BJ (cell line): Measurements from ENCODE around the gene INPP5D. TPM values are rescaled to one million over a fixed set of nuclear protein-coding genes. Genes with fewer than 3 reads are reported as not detected.

ENCODE experiments used
- CTCF ChIA-PET: fragments of 350-600 bp; formaldehyde crosslinking; extraction: SDS; loops from one replicate; lab custom pipeline; 2021; ENCODE audit warnings: antibody characterized with exemption, inconsistent platforms; lab: Yijun Ruan, JAX
- POLR2A ChIA-PET: fragments of 300-600 bp; sonication (Branson Sonifier 250); formaldehyde crosslinking; extraction: SDS; loops from one replicate; lab custom pipeline; 2021; ENCODE audit warnings: antibody characterized with exemption; lab: Charles Lee
- DNase-seq: peaks from one replicate; pipeline ENCODE4 v3.0.0-alpha.2; 2011; ENCODE audit warnings: low read depth
- H3K27me3 ChIP-seq: 2 replicates; pipeline ENCODE4 v1.6.0; 2011; ENCODE audit warnings: low read length; ENCODE audit not compliant: control insufficient read depth, insufficient read depth
- H3K36me3 ChIP-seq: 2 replicates; pipeline ENCODE4 v1.5.1; 2011; ENCODE audit warnings: low read length; ENCODE audit not compliant: control insufficient read depth, insufficient read depth
- H3K4me3 ChIP-seq: 2 replicates; pipeline ENCODE4 v1.5.1; 2011; ENCODE audit warnings: low read depth, mild to moderate bottlenecking, control low read depth, low read length
- polyA plus RNA-seq: library from polyadenylated mRNA; depleted of rRNA; stranded (reverse); fragments of >200 nt; gene quantifications from 2 replicates; pipeline ENCODE4 v1.2.3, GENCODE V29; 2011
- TF ChIP-seq, protein P1 (sequence below): IDR thresholded peaks from 2 replicates; pipeline ENCODE4 v1.5.1; 2011; ENCODE audit warnings: low read depth, mild to moderate bottlenecking, control low read depth, inconsistent platforms, low read length, moderate library complexity; ENCODE audit not compliant: insufficient read depth

Gene INPP5D
- polyA plus RNA-seq, 1 experiment: 0.38 TPM

DNA sequence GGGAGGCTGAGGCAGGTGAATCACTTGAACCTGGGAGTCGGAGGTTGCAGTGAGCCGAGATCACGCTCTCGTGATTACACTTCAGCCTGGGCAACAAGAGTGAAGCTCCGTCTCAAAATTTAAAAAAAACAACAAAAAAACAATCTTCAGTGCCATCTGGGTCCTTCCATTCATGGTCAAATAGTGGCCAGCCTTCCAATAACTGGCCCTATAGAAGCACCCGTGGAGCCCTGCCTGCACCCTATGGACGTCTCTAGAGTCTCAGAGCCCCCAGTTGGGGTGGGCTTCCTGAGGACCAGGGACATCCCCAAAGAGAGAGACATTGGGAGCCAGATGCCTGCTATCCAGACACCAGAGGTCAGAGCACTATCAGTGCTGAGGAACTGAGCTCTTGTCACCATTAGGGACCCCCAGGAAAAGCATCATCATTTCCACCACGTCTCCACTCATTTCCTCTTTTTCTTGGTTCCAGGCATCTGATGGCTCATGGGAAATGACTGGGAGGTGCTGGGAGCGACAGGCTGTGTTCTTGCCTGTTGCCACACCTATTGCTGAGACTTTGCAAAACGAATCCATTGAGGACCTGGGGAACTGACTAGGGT, 18.3 kb upstream of the INPP5D start:
- TF ChIP-seq, protein P1, sequence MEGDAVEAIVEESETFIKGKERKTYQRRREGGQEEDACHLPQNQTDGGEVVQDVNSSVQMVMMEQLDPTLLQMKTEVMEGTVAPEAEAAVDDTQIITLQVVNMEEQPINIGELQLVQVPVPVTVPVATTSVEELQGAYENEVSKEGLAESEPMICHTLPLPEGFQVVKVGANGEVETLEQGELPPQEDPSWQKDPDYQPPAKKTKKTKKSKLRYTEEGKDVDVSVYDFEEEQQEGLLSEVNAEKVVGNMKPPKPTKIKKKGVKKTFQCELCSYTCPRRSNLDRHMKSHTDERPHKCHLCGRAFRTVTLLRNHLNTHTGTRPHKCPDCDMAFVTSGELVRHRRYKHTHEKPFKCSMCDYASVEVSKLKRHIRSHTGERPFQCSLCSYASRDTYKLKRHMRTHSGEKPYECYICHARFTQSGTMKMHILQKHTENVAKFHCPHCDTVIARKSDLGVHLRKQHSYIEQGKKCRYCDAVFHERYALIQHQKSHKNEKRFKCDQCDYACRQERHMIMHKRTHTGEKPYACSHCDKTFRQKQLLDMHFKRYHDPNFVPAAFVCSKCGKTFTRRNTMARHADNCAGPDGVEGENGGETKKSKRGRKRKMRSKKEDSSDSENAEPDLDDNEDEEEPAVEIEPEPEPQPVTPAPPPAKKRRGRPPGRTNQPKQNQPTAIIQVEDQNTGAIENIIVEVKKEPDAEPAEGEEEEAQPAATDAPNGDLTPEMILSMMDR: no peak
- ChIA-PET POLR2A (no interaction called here), CTCF (interaction anchor here (0.8 to 10.7 kb wide), 2 partner anchors 11 to 13 kb away, joined by 4 to 74 read pairs; no protein-coding TSS in a partner anchor)
- no peaks in the 10 kb centered on the region for H3K36me3 ChIP-seq
- no peak for DNase-seq
- H3K4me3 ChIP-seq: no peak overlapping the region
- H3K27me3 ChIP-seq: peaks cover 10% of the 10 kb centered on the region

DNA sequence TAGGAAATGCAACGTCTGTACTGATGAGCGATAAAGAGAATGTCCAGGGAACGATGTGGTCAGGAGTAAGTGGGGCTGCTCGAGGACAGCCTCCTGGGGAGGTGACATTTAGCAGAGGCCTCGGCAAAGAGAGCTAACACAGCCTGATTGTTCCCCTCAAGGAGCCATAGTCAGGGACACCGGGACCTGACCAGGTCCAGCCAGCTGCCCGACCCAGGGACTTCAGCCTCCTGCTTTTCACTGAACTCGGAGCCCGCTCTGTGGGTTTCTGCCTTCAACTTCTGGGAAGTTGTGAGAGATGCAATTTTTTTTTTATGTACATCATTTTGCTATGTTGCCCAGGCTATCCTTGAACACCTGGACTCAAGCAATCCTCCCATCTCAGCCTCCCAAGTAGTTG, 17.6 kb upstream of the INPP5D start:
- Histone ChIP-seq H3K36me3 (no peaks in the 10 kb centered on the region), H3K27me3 (peaks cover 12% of the 10 kb centered on the region), H3K4me3 (no peak overlapping the region)
- POLR2A ChIA-PET: no interaction called here
- TF ChIP-seq, protein P1: no peak
- no peak for DNase-seq
- CTCF ChIA-PET: interaction anchor here (10.7 kb wide), 1 partner anchor 10 kb away, joined by 74 read pairs; no protein-coding TSS in a partner anchor

GRCh38 chr2:233044974-233045605, 15.1 kb upstream of the INPP5D start:
- TF ChIP-seq, protein P1: no peak
- Histone ChIP-seq H3K27me3 (peaks cover 18% of the 10 kb centered on the region), H3K4me3 (no peak overlapping the region), H3K36me3 (no peaks in the 10 kb centered on the region)
- CTCF ChIA-PET: interaction anchor here (10.7 kb wide), 1 partner anchor 8 kb away, joined by 74 read pairs; no protein-coding TSS in a partner anchor
- no peak for DNase-seq
- POLR2A ChIA-PET: no interaction called here

GRCh38 chr2:233047206-233047605, 12.9 kb upstream of the INPP5D start:
- no peak for DNase-seq
- peaks cover 16% of the 10 kb centered on the region for H3K27me3 ChIP-seq
- POLR2A ChIA-PET: no interaction called here
- H3K36me3 ChIP-seq: no peaks in the 10 kb centered on the region
- CTCF ChIA-PET: interaction anchor here (1.1 to 1.2 kb wide), 3 partner anchors 11 to 194 kb away, joined by 3 read pairs; no protein-coding TSS in a partner anchor
- H3K4me3 ChIP-seq: no peak overlapping the region
- TF ChIP-seq, protein P1: no peak

DNA sequence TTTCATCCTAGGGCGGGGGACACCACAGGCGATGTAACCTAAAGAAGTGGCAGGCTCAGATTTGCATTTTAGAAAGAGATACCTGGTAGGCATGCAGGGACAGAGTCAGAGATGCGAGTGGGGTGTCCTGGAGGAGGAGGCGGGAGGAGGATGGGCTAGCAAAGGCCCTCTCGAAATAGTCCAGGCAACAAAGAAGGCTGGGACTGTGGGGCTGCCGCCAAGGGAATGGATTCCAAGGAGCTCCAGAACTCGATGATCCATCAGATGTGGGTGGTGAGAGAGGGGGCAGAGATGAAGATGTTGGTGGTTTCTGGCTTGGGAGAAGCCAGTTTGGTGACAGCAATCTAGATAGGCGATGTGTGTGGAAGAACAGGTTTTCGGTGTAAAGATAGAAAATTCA, 12.5 kb upstream of the INPP5D start:
- CTCF ChIA-PET: interaction anchor here (1.1 to 1.5 kb wide), 3 partner anchors 11 to 68 kb away, joined by 3 read pairs; no protein-coding TSS in a partner anchor
- TF ChIP-seq, protein P1: no peak
- Histone ChIP-seq H3K27me3 (peaks cover 13% of the 10 kb centered on the region), H3K4me3 (no peak overlapping the region), H3K36me3 (no peaks in the 10 kb centered on the region)
- POLR2A ChIA-PET: no interaction called here
- DNase-seq: no peak
